ENCODE measurements around the gene PDE4D. TPM values are rescaled to one million over a fixed set of nuclear protein-coding genes. Genes with fewer than 3 reads are reported as not detected.

PDE4D gene
- total RNA-seq, 1 donor from 2014 or later: 2.3 TPM

DNA sequence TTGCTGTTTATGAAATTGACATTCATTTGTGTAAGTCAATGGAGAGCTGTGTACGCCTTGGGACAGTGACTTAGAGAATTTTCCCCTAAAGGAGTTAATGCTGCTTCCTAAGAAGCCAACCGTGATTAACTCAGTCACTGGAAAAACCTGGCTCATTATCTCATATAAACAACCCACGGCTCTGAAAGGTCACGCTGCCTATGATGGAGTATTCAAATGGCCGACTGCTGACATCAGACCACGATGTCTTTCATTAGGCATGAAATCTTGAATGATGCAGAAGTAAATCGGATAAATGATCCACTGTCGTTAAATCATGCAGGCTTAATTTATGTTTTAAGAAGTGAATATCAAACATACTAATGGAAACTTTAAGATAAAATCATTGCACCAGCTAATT is 706.9 kb downstream of the PDE4D start:
- Mint-ChIP-seq H3K27ac (no peak overlapping the region), H3K9me3 (no peaks in the 10 kb centered on the region), H3K36me3 (no peaks in the 10 kb centered on the region), H3K27me3 (ENCODE audit: insufficient read depth, low read depth) (peaks cover 3% of the 10 kb centered on the region), H3K4me3 (no peak overlapping the region), H3K4me1 (peaks cover 20% of the 10 kb centered on the region)
- Histone ChIP-seq H3K36me3 (no peaks in the 10 kb centered on the region), H2AFZ (replicated peaks) (no peak overlapping the region), H3K4me2 (no peak overlapping the region), H3K4me3 (no peak overlapping the region), H3K9ac (no peak overlapping the region), H3K79me2 (ENCODE audit: low read depth) (no peaks in the 10 kb centered on the region), H4K20me1 (ENCODE audit: low read depth) (no peaks in the 10 kb centered on the region), H3K9me3 (ENCODE audit: low read depth) (no peaks in the 10 kb centered on the region), H3K4me1 (peaks cover 19% of the 10 kb centered on the region), H3F3A (ENCODE audit: low read depth) (peaks cover 7% of the 10 kb centered on the region), H3K27me3 (no peaks in the 10 kb centered on the region), H3K27ac (no peak overlapping the region)
- TF ChIP-seq EZH2 (IDR thresholded peaks at IDR 0.05): no peak
- TF ChIP-seq, protein P1, sequence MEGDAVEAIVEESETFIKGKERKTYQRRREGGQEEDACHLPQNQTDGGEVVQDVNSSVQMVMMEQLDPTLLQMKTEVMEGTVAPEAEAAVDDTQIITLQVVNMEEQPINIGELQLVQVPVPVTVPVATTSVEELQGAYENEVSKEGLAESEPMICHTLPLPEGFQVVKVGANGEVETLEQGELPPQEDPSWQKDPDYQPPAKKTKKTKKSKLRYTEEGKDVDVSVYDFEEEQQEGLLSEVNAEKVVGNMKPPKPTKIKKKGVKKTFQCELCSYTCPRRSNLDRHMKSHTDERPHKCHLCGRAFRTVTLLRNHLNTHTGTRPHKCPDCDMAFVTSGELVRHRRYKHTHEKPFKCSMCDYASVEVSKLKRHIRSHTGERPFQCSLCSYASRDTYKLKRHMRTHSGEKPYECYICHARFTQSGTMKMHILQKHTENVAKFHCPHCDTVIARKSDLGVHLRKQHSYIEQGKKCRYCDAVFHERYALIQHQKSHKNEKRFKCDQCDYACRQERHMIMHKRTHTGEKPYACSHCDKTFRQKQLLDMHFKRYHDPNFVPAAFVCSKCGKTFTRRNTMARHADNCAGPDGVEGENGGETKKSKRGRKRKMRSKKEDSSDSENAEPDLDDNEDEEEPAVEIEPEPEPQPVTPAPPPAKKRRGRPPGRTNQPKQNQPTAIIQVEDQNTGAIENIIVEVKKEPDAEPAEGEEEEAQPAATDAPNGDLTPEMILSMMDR (IDR thresholded peaks at IDR 0.05): no peak
- DNase-seq (ENCODE audit: low spot score): no peak

DNA sequence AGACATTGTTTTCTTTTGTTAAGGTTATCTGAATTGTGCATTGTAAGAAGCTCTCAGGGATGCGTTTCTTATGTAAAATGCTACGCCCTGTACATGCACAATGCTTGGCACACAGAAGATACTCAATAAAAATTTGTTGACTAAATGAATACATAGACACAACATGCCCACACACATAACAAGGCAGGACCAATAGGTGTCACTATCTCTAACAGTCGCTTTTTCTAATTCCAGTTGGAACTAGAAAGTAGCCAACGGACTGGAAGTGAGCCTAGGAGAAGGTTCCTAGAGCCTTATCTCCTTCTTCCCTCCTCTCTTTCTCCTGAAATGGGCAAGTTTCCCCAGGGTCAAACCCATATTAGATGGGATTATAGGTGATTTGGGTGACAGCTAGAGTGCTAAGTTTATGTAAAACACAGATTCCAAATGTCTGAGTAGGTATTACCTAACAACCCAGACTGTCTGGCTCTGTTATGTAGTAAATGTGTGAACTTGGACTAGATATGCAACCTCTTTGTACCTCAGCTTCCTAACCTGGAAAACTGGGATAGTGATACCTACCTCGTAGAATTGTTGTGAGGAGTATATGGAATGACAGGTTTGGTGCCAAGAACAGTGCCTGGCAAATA is 707.7 kb downstream of the PDE4D start:
- H3K9me3 ChIP-seq (ENCODE audit: low read depth): no peaks in the 10 kb centered on the region
- H3K9me3 Mint-ChIP-seq: no peaks in the 10 kb centered on the region
- H3K9ac ChIP-seq: no peak overlapping the region
- no peak overlapping the region for H3K27ac Mint-ChIP-seq
- H3K36me3 Mint-ChIP-seq: no peaks in the 10 kb centered on the region
- no peaks in the 10 kb centered on the region for H3K36me3 ChIP-seq
- H3K79me2 ChIP-seq (ENCODE audit: low read depth): no peaks in the 10 kb centered on the region
- H3K27ac ChIP-seq: no peak overlapping the region
- DNase-seq (ENCODE audit: low spot score): no peak
- no peak overlapping the region for H3K4me3 Mint-ChIP-seq
- H3K4me1 Mint-ChIP-seq: peaks cover 20% of the 10 kb centered on the region
- H3K27me3 Mint-ChIP-seq (ENCODE audit: insufficient read depth, low read depth): peaks cover 3% of the 10 kb centered on the region
- H4K20me1 ChIP-seq (ENCODE audit: low read depth): no peaks in the 10 kb centered on the region
- H3F3A ChIP-seq (ENCODE audit: low read depth): peaks cover 7% of the 10 kb centered on the region
- H3K4me3 ChIP-seq: no peak overlapping the region
- H2AFZ ChIP-seq (replicated peaks): no peak overlapping the region
- H3K4me2 ChIP-seq: no peak overlapping the region
- no peaks in the 10 kb centered on the region for H3K27me3 ChIP-seq
- TF ChIP-seq EZH2phosphoT487 (IDR thresholded peaks at IDR 0.05) (no peak), EZH2 (IDR thresholded peaks at IDR 0.05) (no peak)
- TF ChIP-seq, protein P1 (IDR thresholded peaks at IDR 0.05): no peak
- H3K4me1 ChIP-seq: peaks cover 19% of the 10 kb centered on the region

DNA sequence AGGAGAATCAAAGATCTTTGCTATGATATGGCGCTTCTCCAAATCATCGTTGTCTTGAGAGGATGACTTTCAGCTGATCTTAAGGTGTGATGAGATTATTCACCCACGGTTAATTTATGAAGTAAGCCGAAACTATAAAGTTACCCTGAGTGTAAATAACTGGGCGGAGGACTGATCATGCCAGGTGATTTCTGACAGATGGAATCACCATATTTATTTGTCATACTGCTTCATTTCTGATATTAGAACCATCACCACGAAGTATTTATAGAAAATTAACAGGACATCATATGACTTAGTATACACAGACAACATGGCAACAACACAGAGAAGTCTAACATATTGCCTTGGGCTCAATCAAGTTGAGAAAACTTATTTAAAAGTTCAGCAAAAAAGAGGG is 708.8 kb downstream of the PDE4D start:
- Mint-ChIP-seq H3K27ac (no peak overlapping the region), H3K9me3 (no peaks in the 10 kb centered on the region)

More for the DNA sequence above, 708.8 kb downstream of the PDE4D start:
- Histone ChIP-seq H3K4me1 (peaks cover 19% of the 10 kb centered on the region), H3K36me3 (no peaks in the 10 kb centered on the region), H3K4me2 (no peak overlapping the region), H3K79me2 (ENCODE audit: low read depth) (no peaks in the 10 kb centered on the region), H3K9me3 (ENCODE audit: low read depth) (no peaks in the 10 kb centered on the region), H2AFZ (replicated peaks) (no peak overlapping the region), H3K27me3 (no peaks in the 10 kb centered on the region), H3F3A (ENCODE audit: low read depth) (peaks cover 7% of the 10 kb centered on the region), H3K9ac (no peak overlapping the region), H4K20me1 (ENCODE audit: low read depth) (no peaks in the 10 kb centered on the region), H3K4me3 (no peak overlapping the region), H3K27ac (no peak overlapping the region)
- Mint-ChIP-seq H3K27me3 (ENCODE audit: insufficient read depth, low read depth) (peaks cover 3% of the 10 kb centered on the region), H3K4me3 (no peak overlapping the region), H3K36me3 (no peaks in the 10 kb centered on the region), H3K4me1 (peaks cover 18% of the 10 kb centered on the region)
- TF ChIP-seq EZH2phosphoT487 (IDR thresholded peaks at IDR 0.05) (no peak), EZH2 (IDR thresholded peaks at IDR 0.05) (no peak)
- TF ChIP-seq, protein P1 (IDR thresholded peaks at IDR 0.05): no peak
- no peak for DNase-seq (ENCODE audit: low spot score)

Measured in neural progenitor cell (in vitro differentiated cells).